ENCODE data around the gene IFNW1.
A peak's percentile ranks its signal among the peaks of the same experiment; 100 is the strongest.

Gene IFNW1

GRCh38 chr9:21104787-21105186 lies 36.8 kb downstream of the IFNW1 start:
- DNase-seq = no peak

GRCh38 chr9:21102305-21102704 lies 39.3 kb downstream of the IFNW1 start:
- DNase-seq = no peak

GRCh38 chr9:21097817-21098216 lies 43.8 kb downstream of the IFNW1 start:
- no peak for DNase-seq

GRCh38 chr9:21096901-21097255 lies 44.8 kb downstream of the IFNW1 start:
- DNase-seq = no peak

- DNase-seq = peak; percentile 66
Observed at GRCh38 chr9:21096172-21096900, 45.3 kb downstream of the IFNW1 start.

GRCh38 chr9:21095561-21095960 lies 46.1 kb downstream of the IFNW1 start:
- no peak for DNase-seq

Measured in CD4-positive, alpha-beta T cell treated with Interleukin-4 for 4 hours (primary cell).